HFFc6 (cell line): ENCODE measurements around the gene PPL. TPM values are rescaled to one million over a fixed set of nuclear protein-coding genes. Genes with fewer than 3 reads are reported as not detected.

Experiments
- DNase-seq: peaks from one replicate; pipeline ENCODE4 v3.0.0-alpha.2; 2018
- H3K27ac Mint-ChIP-seq: 2 replicates; pipeline ENCODE4 v1.8.0; 2020; ENCODE audit warnings: mild to moderate bottlenecking, mixed read lengths
- H3K27me3 Mint-ChIP-seq: 2 replicates; pipeline ENCODE4 v1.8.0; 2021; ENCODE audit warnings: mild to moderate bottlenecking, moderate library complexity, mixed read lengths; ENCODE audit not compliant: insufficient read depth
- H3K36me3 Mint-ChIP-seq: 2 replicates; pipeline ENCODE4 v1.8.0; 2021; ENCODE audit warnings: low read depth, mixed read lengths
- H3K4me1 Mint-ChIP-seq: 2 replicates; pipeline ENCODE4 v1.8.0; 2020; ENCODE audit warnings: low read depth, mixed read lengths
- H3K4me3 Mint-ChIP-seq: 2 replicates; pipeline ENCODE4 v1.8.0; 2020; ENCODE audit warnings: mild to moderate bottlenecking, moderate library complexity, mixed read lengths
- H3K9me3 Mint-ChIP-seq: 2 replicates; pipeline ENCODE4 v1.8.0; 2020; ENCODE audit warnings: mild to moderate bottlenecking, mixed read lengths
- total RNA-seq, 6 experiments: library from RNA; stranded (reverse); fragmentation: NEBNext Ultra II Directional; extraction: Animal tissue kit (Norgen Biotek cat#: 25700); gene quantifications; 2 replicates in 1 of 6; 3 replicates in 5 of 6; pipeline ENCODE4 v1.2.3, GENCODE V29; 2021
- TF ChIP-seq, protein P1 (sequence below): fragments of 200-600 bp; sonication (generic); IDR thresholded peaks from 2 replicates; pipeline ENCODE4 v1.5.0; 2021; ENCODE audit warnings: antibody characterized with exemption, mild to moderate bottlenecking

Gene PPL
- total RNA-seq, 6 experiments from 2014 or later, result 0.02 to 0.06 (median 0.05) TPM; not detected in 3

DNA sequence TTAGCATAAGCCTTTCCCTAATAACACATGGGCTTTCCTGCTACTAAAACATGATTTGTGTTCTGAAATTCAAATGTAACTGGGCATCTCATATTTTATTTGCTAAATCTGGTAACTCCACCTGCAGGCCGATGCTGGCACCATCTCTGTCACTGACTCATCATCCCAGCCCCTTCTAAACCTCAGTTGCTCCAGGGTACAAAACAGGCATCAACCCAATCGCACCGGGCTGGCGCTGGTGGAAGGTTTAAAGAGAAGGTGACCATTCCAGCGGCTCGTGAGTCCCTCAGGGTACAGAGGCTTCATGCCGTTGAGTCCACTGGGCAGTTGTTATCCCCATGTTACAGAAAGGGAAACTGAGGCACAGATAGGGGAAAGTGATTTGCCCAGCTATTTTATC lies 27.1 kb downstream of the PPL start:
- DNase-seq, result no peak
- Mint-ChIP-seq H3K36me3 (no peaks in the 10 kb centered on the region), H3K9me3 (no peaks in the 10 kb centered on the region), H3K4me3 (no peak overlapping the region), H3K27me3 (peaks cover 7% of the 10 kb centered on the region), H3K27ac (no peak overlapping the region), H3K4me1 (peaks cover 9% of the 10 kb centered on the region; the same call in 1 of the 2 replicates)
- TF ChIP-seq, protein P1, sequence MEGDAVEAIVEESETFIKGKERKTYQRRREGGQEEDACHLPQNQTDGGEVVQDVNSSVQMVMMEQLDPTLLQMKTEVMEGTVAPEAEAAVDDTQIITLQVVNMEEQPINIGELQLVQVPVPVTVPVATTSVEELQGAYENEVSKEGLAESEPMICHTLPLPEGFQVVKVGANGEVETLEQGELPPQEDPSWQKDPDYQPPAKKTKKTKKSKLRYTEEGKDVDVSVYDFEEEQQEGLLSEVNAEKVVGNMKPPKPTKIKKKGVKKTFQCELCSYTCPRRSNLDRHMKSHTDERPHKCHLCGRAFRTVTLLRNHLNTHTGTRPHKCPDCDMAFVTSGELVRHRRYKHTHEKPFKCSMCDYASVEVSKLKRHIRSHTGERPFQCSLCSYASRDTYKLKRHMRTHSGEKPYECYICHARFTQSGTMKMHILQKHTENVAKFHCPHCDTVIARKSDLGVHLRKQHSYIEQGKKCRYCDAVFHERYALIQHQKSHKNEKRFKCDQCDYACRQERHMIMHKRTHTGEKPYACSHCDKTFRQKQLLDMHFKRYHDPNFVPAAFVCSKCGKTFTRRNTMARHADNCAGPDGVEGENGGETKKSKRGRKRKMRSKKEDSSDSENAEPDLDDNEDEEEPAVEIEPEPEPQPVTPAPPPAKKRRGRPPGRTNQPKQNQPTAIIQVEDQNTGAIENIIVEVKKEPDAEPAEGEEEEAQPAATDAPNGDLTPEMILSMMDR, result no peak

- H3K9me3 Mint-ChIP-seq, result no peaks in the 10 kb centered on the region
- H3K36me3 Mint-ChIP-seq, result no peaks in the 10 kb centered on the region
- peaks cover 15% of the 10 kb centered on the region for H3K27me3 Mint-ChIP-seq
- H3K27ac Mint-ChIP-seq, result no peak overlapping the region
- TF ChIP-seq, protein P1, result no peak
- H3K4me3 Mint-ChIP-seq, result no peak overlapping the region
- H3K4me1 Mint-ChIP-seq, result peaks cover 9% of the 10 kb centered on the region; the same call in 1 of the 2 replicates
- no peak for DNase-seq
Observed at GRCh38 chr16:4908854-4909401, 28.0 kb downstream of the PPL start.

DNA sequence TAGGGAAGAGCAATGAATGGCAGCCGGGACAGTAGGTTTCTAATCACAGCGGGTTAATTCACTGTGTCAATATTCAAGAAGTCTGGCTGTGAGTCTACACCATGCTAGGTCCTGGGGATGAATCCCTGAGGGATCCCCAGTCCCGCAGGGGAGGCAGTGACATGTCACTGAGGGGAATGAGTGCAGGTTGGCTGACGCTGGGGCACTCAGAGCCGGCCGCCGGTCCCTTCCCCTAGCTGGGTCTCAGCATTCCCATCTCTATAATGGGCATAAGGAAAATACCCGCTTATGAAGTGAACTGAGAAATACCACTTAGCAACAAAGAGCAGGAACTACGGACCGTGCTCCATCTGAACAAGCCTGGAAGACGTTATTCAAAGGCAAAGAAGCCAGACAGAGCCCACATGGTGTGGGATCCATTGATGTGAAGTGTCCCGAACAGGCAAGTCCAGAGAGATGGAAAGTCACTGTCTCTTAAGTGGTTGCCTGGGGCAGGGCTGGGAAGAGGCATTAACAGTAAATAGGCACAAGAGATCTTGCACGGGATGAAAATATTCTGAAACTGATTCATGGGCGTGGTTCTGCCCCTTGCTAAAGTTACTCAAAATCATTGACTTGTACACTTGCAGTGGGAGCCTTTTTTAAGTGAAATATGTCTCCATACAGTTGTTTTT lies 31.9 kb downstream of the PPL start:
- Mint-ChIP-seq H3K27me3 (peaks cover 16% of the 10 kb centered on the region), H3K4me1 (no peaks in the 10 kb centered on the region), H3K27ac (no peak overlapping the region), H3K9me3 (no peaks in the 10 kb centered on the region), H3K4me3 (no peak overlapping the region), H3K36me3 (no peaks in the 10 kb centered on the region)
- no peak for DNase-seq
- TF ChIP-seq, protein P1, result no peak

GRCh38 chr16:4904108-4904941 lies 32.6 kb downstream of the PPL start:
- Mint-ChIP-seq H3K27ac (no peak overlapping the region), H3K27me3 (peaks cover 16% of the 10 kb centered on the region), H3K4me1 (no peaks in the 10 kb centered on the region), H3K4me3 (no peak overlapping the region), H3K9me3 (no peaks in the 10 kb centered on the region), H3K36me3 (no peaks in the 10 kb centered on the region)
- no peak for DNase-seq
- TF ChIP-seq, protein P1, result no peak

DNA sequence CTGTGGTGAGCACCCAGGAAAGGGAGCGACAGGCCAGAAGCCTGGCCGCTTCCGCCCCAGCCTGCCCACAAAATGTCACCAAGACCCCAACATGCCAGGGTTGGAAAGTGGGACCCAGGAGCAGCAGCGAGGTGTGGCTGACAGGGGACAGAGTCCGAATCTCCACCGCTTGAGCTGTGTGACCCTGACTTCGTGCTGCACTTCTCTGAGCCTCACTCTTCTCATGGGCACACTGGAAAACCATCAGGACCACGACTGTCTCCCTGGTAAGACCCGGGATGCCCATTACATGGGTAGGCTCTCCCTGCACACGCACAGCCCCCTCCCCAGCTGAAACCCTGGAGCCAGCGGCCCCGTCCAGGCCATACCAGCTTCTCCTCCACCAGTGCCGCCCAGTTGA lies 34.9 kb downstream of the PPL start:
- Mint-ChIP-seq H3K27ac (no peak overlapping the region), H3K4me3 (no peak overlapping the region), H3K4me1 (no peaks in the 10 kb centered on the region), H3K9me3 (peaks cover 9% of the 10 kb centered on the region), H3K36me3 (peaks cover 5% of the 10 kb centered on the region; the same call in 1 of the 2 replicates), H3K27me3 (peaks cover 19% of the 10 kb centered on the region)
- TF ChIP-seq, protein P1, result no peak
- no peak for DNase-seq
